HepG2 (cell line): ENCODE data around the gene TULP4. TPM values are rescaled to one million over a fixed set of nuclear protein-coding genes. Genes with fewer than 3 reads are reported as not detected.

Experiments used
- ATF5 ChIP-seq: sonication (generic); formaldehyde crosslinking; IDR thresholded peaks from 2 replicates; pipeline ENCODE4 v1.4.0; 2020; ENCODE audit warnings: mild to moderate bottlenecking, low read depth, missing genetic modification reagents
- ATF7 ChIP-seq, 2 experiments: fragments of 450-650 bp in 1 of 2; sonication (generic) in 1 of 2; formaldehyde crosslinking in 1 of 2; IDR thresholded peaks; 2 replicates each; pipeline versions ENCODE4 v1.4.0 to v1.6.1; 2016 to 2020; ENCODE audit warnings: antibody characterized with exemption in 1 of 2, mild to moderate bottlenecking in 1 of 2, missing genetic modification reagents in 1 of 2
- GPBP1L1 ChIP-seq: sonication (generic); formaldehyde crosslinking; IDR thresholded peaks from 2 replicates; pipeline ENCODE4 v1.5.0; 2020; ENCODE audit warnings: mild to moderate bottlenecking, missing genetic modification reagents
- HIC2 ChIP-seq: sonication (generic); formaldehyde crosslinking; IDR thresholded peaks from 2 replicates; pipeline ENCODE4 v1.9.0; 2022; ENCODE audit warnings: low read depth, missing genetic modification reagents
- KAT8 ChIP-seq: IDR thresholded peaks from 2 replicates; pipeline ENCODE4 v1.6.1; 2016; ENCODE audit warnings: missing genetic modification reagents, missing compliant biosample characterization
- KDM4B ChIP-seq: sonication (generic); formaldehyde crosslinking; IDR thresholded peaks from 2 replicates; pipeline ENCODE4 v1.4.0; 2020; ENCODE audit warnings: missing genetic modification reagents
- KLF6 ChIP-seq: IDR thresholded peaks from 2 replicates; pipeline ENCODE4 v1.8.0; 2016; ENCODE audit warnings: missing biosample characterization, missing genetic modification reagents
- MAX ChIP-seq: IDR thresholded peaks from 2 replicates; pipeline ENCODE4 v1.6.1; 2012; ENCODE audit warnings: inconsistent platforms
- MIER3 ChIP-seq: IDR thresholded peaks from 2 replicates; pipeline ENCODE4 v1.6.1; 2016; ENCODE audit warnings: missing compliant biosample characterization, borderline replicate concordance
- NBN ChIP-seq: fragments of 450-650 bp; conservative IDR thresholded peaks from 2 replicates; pipeline ENCODE4 v1.6.1; 2017
- NR0B2 ChIP-seq: sonication (generic); formaldehyde crosslinking; IDR thresholded peaks from 2 replicates; pipeline ENCODE4 v1.4.0; 2020; ENCODE audit warnings: mild to moderate bottlenecking, missing genetic modification reagents
- RAD21 ChIP-seq: fragments of 450-650 bp; formaldehyde crosslinking; IDR thresholded peaks from 2 replicates; pipeline ENCODE4 v1.5.0; 2020; ENCODE audit warnings: mild to moderate bottlenecking
- SMAD3 ChIP-seq: sonication (generic); formaldehyde crosslinking; IDR thresholded peaks from 2 replicates; pipeline ENCODE4 v1.4.0; 2020; ENCODE audit warnings: missing genetic modification reagents
- SOX5 ChIP-seq: IDR thresholded peaks from 2 replicates; pipeline ENCODE4 v1.6.1; 2016; ENCODE audit warnings: borderline replicate concordance
- TFE3 ChIP-seq: IDR thresholded peaks from 2 replicates; pipeline ENCODE4 v1.6.1; 2016
- ZBTB21 ChIP-seq: sonication (generic); formaldehyde crosslinking; IDR thresholded peaks from 2 replicates; pipeline ENCODE4 v1.4.0; 2020; ENCODE audit warnings: missing genetic modification reagents
- ZFP37 ChIP-seq: sonication (generic); formaldehyde crosslinking; IDR thresholded peaks from 2 replicates; pipeline ENCODE4 v1.4.0; 2020; ENCODE audit warnings: missing genetic modification reagents, borderline replicate concordance
- ZNF17 ChIP-seq: sonication (generic); formaldehyde crosslinking; IDR thresholded peaks from 2 replicates; pipeline ENCODE4 v1.5.0; 2020; ENCODE audit warnings: mild to moderate bottlenecking, missing genetic modification reagents
- ZNF331 ChIP-seq: sonication (generic); formaldehyde crosslinking; IDR thresholded peaks from 2 replicates; pipeline ENCODE4 v1.4.0; 2020; ENCODE audit warnings: missing genetic modification reagents
- ZNF530 ChIP-seq: sonication (generic); formaldehyde crosslinking; IDR thresholded peaks from 2 replicates; pipeline ENCODE4 v1.5.0; 2020; ENCODE audit warnings: low read depth, mild to moderate bottlenecking, missing genetic modification reagents
- ZNF800 ChIP-seq: sonication (generic); formaldehyde crosslinking; IDR thresholded peaks from 2 replicates; pipeline ENCODE4 v1.4.0; 2020; ENCODE audit warnings: missing genetic modification reagents
- polyA plus RNA-seq, 8 experiments: library from polyadenylated mRNA; depleted of rRNA in 3 of 8; stranded (reverse) in 7 of 8; unstranded in 1 of 8; fragments of >200 nt; fragmentation: Illumina TruSeq in 4 of 8; extraction: Trizol in 4 of 8; gene quantifications; 2 replicates each; pipeline versions ENCODE4 v1.2.1 to v1.2.3, GENCODE V29; 2011 to 2016; ENCODE audit warnings: low read depth in 4 of 8, missing spikeins in 1 of 8, mixed read lengths in 1 of 8; ENCODE audit not compliant: insufficient read depth in 1 of 8
- total RNA-seq, 5 experiments: library from RNA; depleted of rRNA; stranded (reverse); fragments of >200 nt; fragmentation: Illumina TruSeq; extraction: Trizol; gene quantifications; 2 replicates each; pipeline ENCODE4 v1.2.3, GENCODE V29; 2016; ENCODE audit warnings: low read depth in 1 of 5

TULP4 gene
- total and polyA plus RNA-seq, 2 of the 13 experiments (the other 11 are each of a cell fraction or from before 2014, with no cell fraction given), result 21.1 to 122 TPM

GRCh38 chr6:158545043-158545966 lies 233.0 kb downstream of the TULP4 start (continued):
- 0 out of 2 replicates have a peak, but pooled peaks have one; percentile 42 for TF ChIP-seq ZNF800 (CRISPR knock-in tag)
- peak; percentile 33; the same call in 1 of the 2 replicates for TF ChIP-seq NR0B2 (CRISPR knock-in tag)
- peak; percentile 97 for TF ChIP-seq TFE3 (CRISPR knock-in tag)
- peak; percentile 93 for TF ChIP-seq MAX
- TF ChIP-seq ZNF530, result no peak
- TF ChIP-seq RAD21 (CRISPR knock-in tag), result no peak
- TF ChIP-seq KLF6 (CRISPR knock-in tag), result peak; percentile 70; the same call in 1 of the 2 replicates
- TF ChIP-seq ZBTB21 (CRISPR knock-in tag), result 0 out of 2 replicates have a peak, but pooled peaks have one; percentile 57
- no peak for TF ChIP-seq GPBP1L1 (CRISPR knock-in tag)
- peak; percentile 99 for TF ChIP-seq SOX5 (CRISPR knock-in tag)
- no peak for TF ChIP-seq ZNF17 (CRISPR knock-in tag)
- 0 out of 2 replicates have a peak, but pooled peaks have one; percentile 68 for TF ChIP-seq HIC2 (CRISPR knock-in tag)
- no peak for TF ChIP-seq ATF7 (IDR thresholded peaks at IDR 0.05)
- peak; percentile 57; the same call in 1 of the 2 replicates for TF ChIP-seq ATF7 (CRISPR knock-in tag; IDR thresholded peaks at IDR 0.05)
- peak; percentile 93 for TF ChIP-seq ZNF331 (CRISPR knock-in tag)
- TF ChIP-seq KDM4B (CRISPR knock-in tag), result peak; percentile 85; the same call in 1 of the 2 replicates
- TF ChIP-seq NBN, result no peak
- peak; percentile 87; the same call in 1 of the 2 replicates for TF ChIP-seq SMAD3 (CRISPR knock-in tag)
- TF ChIP-seq KAT8 (CRISPR knock-in tag), result peak; percentile 79
- peak; percentile 86; the same call in 1 of the 2 replicates for TF ChIP-seq MIER3 (CRISPR knock-in tag)
- no peak for TF ChIP-seq ZFP37 (CRISPR knock-in tag)
- no peak for TF ChIP-seq ATF5 (CRISPR knock-in tag)
